ENCODE results near the gene SUSD1.

Gene SUSD1

DNA sequence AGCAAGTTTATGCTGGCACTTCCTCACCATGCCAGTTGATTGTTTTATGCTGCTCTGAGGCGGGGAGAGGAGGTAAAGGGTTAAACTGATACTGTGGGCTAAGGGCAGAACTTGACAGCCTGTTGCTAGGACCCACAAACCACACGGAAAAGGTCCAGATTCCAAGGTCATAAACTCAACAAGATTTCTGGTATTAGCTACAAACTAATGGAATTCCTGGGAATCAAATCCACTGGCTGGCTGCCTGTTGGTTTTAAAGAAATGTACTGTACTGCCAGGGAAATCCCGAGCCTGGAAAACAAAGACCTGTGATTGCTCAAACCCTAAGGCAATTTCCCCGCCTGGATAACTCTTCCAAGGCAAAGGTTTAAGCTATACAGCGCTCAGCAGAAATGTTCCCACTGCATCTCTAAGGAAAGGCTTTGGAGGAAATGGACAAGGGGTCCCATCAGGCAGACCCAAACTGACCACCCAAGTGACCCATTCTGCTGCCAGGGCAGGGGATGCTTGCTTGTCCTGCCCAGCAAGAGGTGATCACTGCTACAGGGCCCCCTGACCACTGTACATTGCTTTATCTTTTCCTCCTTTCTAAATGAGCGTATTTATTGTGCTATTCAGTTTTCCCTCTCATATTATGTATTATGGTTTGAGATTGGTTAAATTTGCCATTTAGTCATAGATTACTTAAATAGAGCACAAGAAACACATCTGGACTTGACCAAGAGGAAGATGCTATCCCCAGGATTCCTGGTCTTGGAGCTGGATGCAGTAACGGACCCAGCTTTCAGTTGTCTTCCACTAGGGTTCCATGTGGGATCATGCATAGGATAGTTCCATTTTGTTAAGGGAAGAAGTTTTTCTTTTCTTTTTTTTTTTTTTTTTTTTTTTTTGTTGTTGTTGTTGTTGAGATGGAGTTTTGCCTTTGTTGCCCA lies 124.3 kb downstream of the SUSD1 start:
- no peaks in the 10 kb centered on the region for H4K20me1 ChIP-seq (ENCODE audit: insufficient read depth)
- H3K36me3 ChIP-seq (ENCODE audit: insufficient read depth) = no peaks in the 10 kb centered on the region
- H3K4me2 ChIP-seq = no peak overlapping the region
- H2AFZ ChIP-seq (ENCODE audit: low read depth) = no peak overlapping the region
- TF ChIP-seq, protein P1, sequence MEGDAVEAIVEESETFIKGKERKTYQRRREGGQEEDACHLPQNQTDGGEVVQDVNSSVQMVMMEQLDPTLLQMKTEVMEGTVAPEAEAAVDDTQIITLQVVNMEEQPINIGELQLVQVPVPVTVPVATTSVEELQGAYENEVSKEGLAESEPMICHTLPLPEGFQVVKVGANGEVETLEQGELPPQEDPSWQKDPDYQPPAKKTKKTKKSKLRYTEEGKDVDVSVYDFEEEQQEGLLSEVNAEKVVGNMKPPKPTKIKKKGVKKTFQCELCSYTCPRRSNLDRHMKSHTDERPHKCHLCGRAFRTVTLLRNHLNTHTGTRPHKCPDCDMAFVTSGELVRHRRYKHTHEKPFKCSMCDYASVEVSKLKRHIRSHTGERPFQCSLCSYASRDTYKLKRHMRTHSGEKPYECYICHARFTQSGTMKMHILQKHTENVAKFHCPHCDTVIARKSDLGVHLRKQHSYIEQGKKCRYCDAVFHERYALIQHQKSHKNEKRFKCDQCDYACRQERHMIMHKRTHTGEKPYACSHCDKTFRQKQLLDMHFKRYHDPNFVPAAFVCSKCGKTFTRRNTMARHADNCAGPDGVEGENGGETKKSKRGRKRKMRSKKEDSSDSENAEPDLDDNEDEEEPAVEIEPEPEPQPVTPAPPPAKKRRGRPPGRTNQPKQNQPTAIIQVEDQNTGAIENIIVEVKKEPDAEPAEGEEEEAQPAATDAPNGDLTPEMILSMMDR (conservative IDR thresholded peaks at IDR 0.05; ENCODE audit: low read depth, low read length) = no peak
- H3K27ac ChIP-seq = no peak overlapping the region
- no peak overlapping the region for H3K9ac ChIP-seq
- H3K27me3 ChIP-seq (ENCODE audit: insufficient read depth, low read depth) = no peaks in the 10 kb centered on the region
- no peaks in the 10 kb centered on the region for H3K79me2 ChIP-seq (ENCODE audit: insufficient read depth, low read depth)
- no peaks in the 10 kb centered on the region for H3K4me1 ChIP-seq (ENCODE audit: low read depth, poor library complexity, severe bottlenecking)
- no peak overlapping the region for H3K4me3 ChIP-seq (IDR thresholded peaks at IDR 0.05; ENCODE audit: insufficient read depth, low read depth, low read length)

DNA sequence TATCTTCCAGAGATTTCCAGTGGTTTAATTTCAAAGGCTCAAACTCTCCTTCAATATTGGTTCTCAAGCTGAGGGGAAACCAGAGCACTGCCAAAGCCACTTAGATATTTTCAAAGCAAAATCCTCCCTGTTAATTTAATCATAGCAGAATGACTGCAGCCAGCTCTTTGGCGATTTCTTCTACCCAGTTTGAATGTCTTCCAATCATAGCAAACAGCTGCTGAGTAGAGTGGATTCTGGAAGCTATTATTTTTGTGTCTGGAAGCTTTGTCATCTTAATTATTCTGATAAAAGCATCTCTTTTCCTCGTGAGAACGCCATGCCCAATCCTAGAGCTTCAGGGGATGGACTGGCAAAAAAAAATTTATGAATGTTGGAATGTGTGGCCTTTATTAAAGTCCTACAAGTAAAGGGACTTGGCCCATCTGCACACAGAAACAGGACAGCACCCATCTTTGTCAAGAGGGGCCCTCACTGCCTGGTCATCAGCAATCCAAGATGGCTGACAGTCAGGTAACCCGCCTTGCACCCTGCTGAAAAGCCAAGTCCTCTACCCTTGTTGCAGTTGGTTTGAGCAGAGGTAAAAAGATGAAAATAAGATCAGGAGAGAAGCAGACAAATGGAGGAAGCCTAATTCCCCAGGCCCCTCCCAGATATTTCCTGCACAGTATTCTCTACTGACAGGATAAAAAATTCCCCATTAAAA lies 125.1 kb downstream of the SUSD1 start:
- H3K4me1 ChIP-seq (ENCODE audit: low read depth, poor library complexity, severe bottlenecking) = no peaks in the 10 kb centered on the region

DNA sequence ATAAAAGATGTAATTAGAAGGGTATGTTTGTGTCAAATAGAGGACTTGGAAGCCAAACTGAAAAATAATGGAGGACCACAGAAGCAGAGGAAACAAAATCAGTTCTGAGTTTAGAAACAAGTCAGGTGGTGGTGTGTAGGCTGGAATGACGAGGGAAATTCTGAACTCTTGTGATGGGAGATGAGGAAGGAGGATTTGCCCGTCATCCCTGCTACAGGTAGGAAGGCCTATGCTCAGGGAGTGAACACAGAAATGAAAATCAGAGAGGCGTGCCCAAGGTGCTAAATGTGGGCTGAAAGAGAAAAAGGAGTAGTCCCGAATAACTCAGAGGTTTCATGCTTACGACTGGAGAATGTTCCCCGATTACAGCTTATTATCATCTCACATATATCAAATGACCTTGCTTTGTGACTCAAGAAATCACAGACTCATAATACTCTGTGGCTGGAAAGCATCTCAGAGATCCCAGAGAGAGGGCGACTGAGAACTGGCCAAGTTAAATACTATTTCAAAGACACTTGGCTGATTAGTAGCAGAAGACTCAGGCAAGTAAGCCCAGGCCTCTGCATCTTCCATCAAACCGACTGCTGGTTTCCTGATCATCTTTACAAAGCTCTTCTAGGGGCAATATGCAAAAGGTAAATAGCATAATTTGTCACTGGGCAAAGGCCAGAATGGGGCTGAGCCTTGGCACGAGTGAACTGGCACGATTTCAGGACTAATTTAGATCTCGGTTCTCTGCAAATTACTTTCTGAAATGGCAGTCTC lies 126.0 kb downstream of the SUSD1 start:
- Histone ChIP-seq H3K4me2 (no peak overlapping the region), H3K36me3 (ENCODE audit: insufficient read depth) (no peaks in the 10 kb centered on the region), H3K27ac (no peak overlapping the region), H4K20me1 (ENCODE audit: insufficient read depth) (no peaks in the 10 kb centered on the region), H3K4me1 (ENCODE audit: low read depth, poor library complexity, severe bottlenecking) (no peaks in the 10 kb centered on the region), H3K79me2 (ENCODE audit: insufficient read depth, low read depth) (no peaks in the 10 kb centered on the region), H3K27me3 (ENCODE audit: insufficient read depth, low read depth) (no peaks in the 10 kb centered on the region), H3K9ac (no peak overlapping the region), H3K4me3 (IDR thresholded peaks at IDR 0.05; ENCODE audit: insufficient read depth, low read depth, low read length) (no peak overlapping the region), H2AFZ (ENCODE audit: low read depth) (no peak overlapping the region)
- TF ChIP-seq, protein P1 (conservative IDR thresholded peaks at IDR 0.05; ENCODE audit: low read depth, low read length) = no peak

More for the DNA sequence above, 125.1 kb downstream of the SUSD1 start:
- Histone ChIP-seq H2AFZ (ENCODE audit: low read depth) (no peak overlapping the region), H3K27ac (no peak overlapping the region), H4K20me1 (ENCODE audit: insufficient read depth) (no peaks in the 10 kb centered on the region), H3K27me3 (ENCODE audit: insufficient read depth, low read depth) (no peaks in the 10 kb centered on the region), H3K9ac (no peak overlapping the region), H3K36me3 (ENCODE audit: insufficient read depth) (no peaks in the 10 kb centered on the region), H3K4me3 (IDR thresholded peaks at IDR 0.05; ENCODE audit: insufficient read depth, low read depth, low read length) (no peak overlapping the region), H3K4me2 (no peak overlapping the region), H3K79me2 (ENCODE audit: insufficient read depth, low read depth) (no peaks in the 10 kb centered on the region)
- TF ChIP-seq, protein P1 (conservative IDR thresholded peaks at IDR 0.05; ENCODE audit: low read depth, low read length) = no peak

DNA sequence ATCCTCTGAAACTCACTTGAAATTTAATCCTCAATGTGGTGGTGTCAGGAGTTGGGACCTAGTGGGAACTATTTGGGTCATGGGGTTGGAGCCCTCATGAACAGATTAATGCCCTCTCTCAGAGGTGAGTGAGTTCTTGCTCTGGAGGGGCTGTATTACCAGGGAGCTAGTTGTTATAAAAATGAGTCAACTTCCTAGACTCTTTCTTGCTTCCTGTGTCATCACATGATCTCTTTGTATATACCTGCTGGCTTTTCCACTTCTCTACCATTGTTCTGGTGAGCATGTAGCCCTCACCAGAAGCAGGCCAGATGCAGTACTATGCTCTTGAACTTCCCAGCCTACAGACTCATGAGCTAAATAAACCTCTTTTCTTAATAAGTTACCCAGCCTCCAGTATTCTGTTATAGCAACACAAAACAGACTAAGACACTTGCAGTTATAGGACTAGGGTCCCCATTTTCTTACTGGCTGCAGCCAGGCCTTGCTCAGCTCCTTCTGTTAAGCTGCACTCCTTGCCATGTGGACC lies 127.5 kb downstream of the SUSD1 start:
- H3K9ac ChIP-seq = no peak overlapping the region
- H3K27ac ChIP-seq = no peak overlapping the region
- H3K79me2 ChIP-seq (ENCODE audit: insufficient read depth, low read depth) = no peaks in the 10 kb centered on the region
- no peaks in the 10 kb centered on the region for H3K36me3 ChIP-seq (ENCODE audit: insufficient read depth)
- TF ChIP-seq, protein P1 (conservative IDR thresholded peaks at IDR 0.05; ENCODE audit: low read depth, low read length) = no peak
- H3K27me3 ChIP-seq (ENCODE audit: insufficient read depth, low read depth) = no peaks in the 10 kb centered on the region
- no peaks in the 10 kb centered on the region for H4K20me1 ChIP-seq (ENCODE audit: insufficient read depth)
- no peak overlapping the region for H2AFZ ChIP-seq (ENCODE audit: low read depth)
- no peaks in the 10 kb centered on the region for H3K4me1 ChIP-seq (ENCODE audit: low read depth, poor library complexity, severe bottlenecking)
- H3K4me2 ChIP-seq = no peak overlapping the region
- H3K4me3 ChIP-seq (IDR thresholded peaks at IDR 0.05; ENCODE audit: insufficient read depth, low read depth, low read length) = no peak overlapping the region
